Esophagus muscularis mucosa (tissue), 3 donors: ENCODE results near the gene CUX1.

Experiments
- POLR2A ChIP-seq: fragments of 450-650 bp; IDR thresholded peaks from one replicate; pipeline ENCODE4 v1.6.1; 2017; ENCODE audit warnings: antibody characterized with exemption, moderate library complexity, mild to moderate bottlenecking, low read depth
- POLR2AphosphoS5 ChIP-seq, 2 donors: sonication (generic); formaldehyde crosslinking; IDR thresholded peaks; one replicate each; pipeline ENCODE4 v1.6.1; 2017; ENCODE audit warnings: antibody characterized with exemption in 2 of 2
- TF ChIP-seq, protein P1 (sequence below), 3 experiments: fragments of 200-600 bp in 2 of 3; fragments of 450-650 bp in 1 of 3; sonication (generic) in 2 of 3; IDR thresholded peaks; one replicate each; pipeline ENCODE4 v1.5.1; 2017 to 2019; ENCODE audit warnings: antibody characterized with exemption in 3 of 3, mild to moderate bottlenecking in 2 of 3, moderate library complexity in 1 of 3

GRCh38 chr7:101927389-101927788 lies 110.0 kb downstream of the CUX1 start:
- TF ChIP-seq POLR2A (no peak), POLR2AphosphoS5 (IDR thresholded peaks at IDR 0.05) (no peak)
- TF ChIP-seq, protein P1, sequence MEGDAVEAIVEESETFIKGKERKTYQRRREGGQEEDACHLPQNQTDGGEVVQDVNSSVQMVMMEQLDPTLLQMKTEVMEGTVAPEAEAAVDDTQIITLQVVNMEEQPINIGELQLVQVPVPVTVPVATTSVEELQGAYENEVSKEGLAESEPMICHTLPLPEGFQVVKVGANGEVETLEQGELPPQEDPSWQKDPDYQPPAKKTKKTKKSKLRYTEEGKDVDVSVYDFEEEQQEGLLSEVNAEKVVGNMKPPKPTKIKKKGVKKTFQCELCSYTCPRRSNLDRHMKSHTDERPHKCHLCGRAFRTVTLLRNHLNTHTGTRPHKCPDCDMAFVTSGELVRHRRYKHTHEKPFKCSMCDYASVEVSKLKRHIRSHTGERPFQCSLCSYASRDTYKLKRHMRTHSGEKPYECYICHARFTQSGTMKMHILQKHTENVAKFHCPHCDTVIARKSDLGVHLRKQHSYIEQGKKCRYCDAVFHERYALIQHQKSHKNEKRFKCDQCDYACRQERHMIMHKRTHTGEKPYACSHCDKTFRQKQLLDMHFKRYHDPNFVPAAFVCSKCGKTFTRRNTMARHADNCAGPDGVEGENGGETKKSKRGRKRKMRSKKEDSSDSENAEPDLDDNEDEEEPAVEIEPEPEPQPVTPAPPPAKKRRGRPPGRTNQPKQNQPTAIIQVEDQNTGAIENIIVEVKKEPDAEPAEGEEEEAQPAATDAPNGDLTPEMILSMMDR (IDR thresholded peaks at IDR 0.05), result no peak
